SK-N-MC (cell line): ENCODE data around the gene CDH23.

Experiments used
- EZH2 ChIP-seq: fragments of 200-600 bp; sonication (generic); IDR thresholded peaks from one replicate; pipeline ENCODE4 v1.6.1; 2017; ENCODE audit warnings: antibody characterized with exemption
- FOXP2 ChIP-seq: optimal IDR thresholded peaks from 2 replicates; pipeline ENCODE3; 2011; ENCODE audit warnings: mild to moderate bottlenecking, moderate library complexity; ENCODE audit not compliant: insufficient read depth; ENCODE audit errors: extremely low read length, control extremely low read depth
- POLR2AphosphoS5 ChIP-seq: IDR thresholded peaks from 2 replicates; pipeline ENCODE4 v1.6.1; 2012; ENCODE audit warnings: mild to moderate bottlenecking, low read depth, low read length, borderline replicate concordance

- TF ChIP-seq POLR2AphosphoS5 (no peak), EZH2 (no peak), FOXP2 (no peak)
Measured at GRCh38 chr10:71783917-71784678, 387.4 kb downstream of the CDH23 start.
